GM21381 (cell line): ENCODE results near the gene ARID3B.
A peak's percentile ranks its signal among the peaks of the same experiment; 100 is the strongest.
"Not testable (repeated sequence)": the region's sequence is repeated elsewhere in the genome, so short reads cannot be mapped to it uniquely, and the experiment has no call there.

ENCODE experiments used
- ATAC-seq: cut with Tn5 transposase; IDR thresholded peaks from one replicate; pipeline ENCODE4 v1.9.1; 2021; ENCODE audit warnings: mild to moderate bottlenecking, moderate library complexity; ENCODE audit not compliant: unreplicated experiment

The ARID3B gene

GRCh38 chr15:74540761-74541493 lies at the start of gene ARID3B:
TSS of gene ARID3B (plus strand) at chr15:74541220. CDS start at chr15:74543937, 2,717 bp downstream.
- ATAC-seq: peak; percentile 84

GRCh38 chr15:74496648-74497047 lies 44.4 kb upstream of the ARID3B start:
- ATAC-seq: no peak

GRCh38 chr15:74497584-74497983 lies 43.4 kb upstream of the ARID3B start:
- ATAC-seq: no peak

GRCh38 chr15:74499366-74499765 lies 41.7 kb upstream of the ARID3B start:
- no peak for ATAC-seq

- ATAC-seq: no peak
Observed at GRCh38 chr15:74500401-74500800, 40.6 kb upstream of the ARID3B start.

- ATAC-seq: no peak
Observed at GRCh38 chr15:74502301-74502700, 38.7 kb upstream of the ARID3B start.

GRCh38 chr15:74504418-74504817 lies 36.6 kb upstream of the ARID3B start:
- ATAC-seq: no peak

- no peak for ATAC-seq
Observed at GRCh38 chr15:74504836-74505235, 36.2 kb upstream of the ARID3B start.

GRCh38 chr15:74505837-74506514 lies 35.0 kb upstream of the ARID3B start:
- ATAC-seq: no peak

GRCh38 chr15:74506515-74506840 lies 34.5 kb upstream of the ARID3B start:
- ATAC-seq: no peak

- peak; percentile 57 for ATAC-seq
Observed at GRCh38 chr15:74511583-74511982, 29.4 kb upstream of the ARID3B start.

- not testable (repeated sequence) for ATAC-seq
Observed at GRCh38 chr15:74514059-74514458, 27.0 kb upstream of the ARID3B start.

- no peak for ATAC-seq
Observed at GRCh38 chr15:74517096-74517495, 23.9 kb upstream of the ARID3B start.

GRCh38 chr15:74519311-74519710 lies 21.7 kb upstream of the ARID3B start:
- ATAC-seq: no peak

GRCh38 chr15:74520407-74520806 lies 20.6 kb upstream of the ARID3B start:
- no peak for ATAC-seq

GRCh38 chr15:74523982-74524381 lies 17.0 kb upstream of the ARID3B start:
- no peak for ATAC-seq

- no peak for ATAC-seq
Observed at GRCh38 chr15:74525309-74525708, 15.7 kb upstream of the ARID3B start.

GRCh38 chr15:74525945-74526344 lies 15.1 kb upstream of the ARID3B start:
- ATAC-seq: no peak

- ATAC-seq: no peak
Observed at GRCh38 chr15:74528876-74529275, 12.1 kb upstream of the ARID3B start.

- no peak for ATAC-seq
Observed at GRCh38 chr15:74529921-74530320, 11.1 kb upstream of the ARID3B start.

- ATAC-seq: no peak
Observed at GRCh38 chr15:74530771-74531143, 10.3 kb upstream of the ARID3B start.

GRCh38 chr15:74531144-74531811 lies 9.7 kb upstream of the ARID3B start:
- ATAC-seq: no peak
